Measurements from ENCODE around the gene IMMP2L.

Gene IMMP2L

DNA sequence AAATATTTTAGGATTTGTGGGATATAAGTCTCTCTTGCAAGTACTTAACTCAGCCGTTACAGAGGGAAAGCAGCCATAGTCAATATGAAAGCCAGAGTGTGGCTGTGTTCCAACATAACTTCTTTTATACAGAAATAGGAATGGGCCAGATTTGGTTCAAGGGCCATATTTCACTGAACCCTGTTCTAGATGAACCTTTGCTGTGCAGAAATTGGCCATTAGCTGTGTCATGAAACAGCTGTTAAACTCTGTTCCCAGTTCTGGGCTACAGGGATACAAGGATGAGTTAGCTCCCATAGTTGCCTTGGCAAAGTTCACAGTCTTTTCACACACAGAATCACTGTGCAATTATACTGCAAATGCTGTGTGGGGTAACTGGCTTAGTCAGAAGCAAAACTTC is 685.3 kb downstream of the IMMP2L start:
- H3K9me3 ChIP-seq = no peaks in the 10 kb centered on the region
- H3K4me1 ChIP-seq (ENCODE audit: control insufficient read depth in 1 of 2, insufficient read depth in 1 of 2, low read depth in 1 of 2, low read length in 1 of 2) = no peaks in the 10 kb centered on the region
- H3K4me3 ChIP-seq (ENCODE audit: low read depth in 1 of 2, low read length in 1 of 2) = no peak overlapping the region
- H3K36me3 ChIP-seq = no peaks in the 10 kb centered on the region
- no peak for TF ChIP-seq CTCF (IDR thresholded peaks at IDR 0.05)
- H3K27me3 ChIP-seq = no peaks in the 10 kb centered on the region
- H3K27ac ChIP-seq = no peak overlapping the region

DNA sequence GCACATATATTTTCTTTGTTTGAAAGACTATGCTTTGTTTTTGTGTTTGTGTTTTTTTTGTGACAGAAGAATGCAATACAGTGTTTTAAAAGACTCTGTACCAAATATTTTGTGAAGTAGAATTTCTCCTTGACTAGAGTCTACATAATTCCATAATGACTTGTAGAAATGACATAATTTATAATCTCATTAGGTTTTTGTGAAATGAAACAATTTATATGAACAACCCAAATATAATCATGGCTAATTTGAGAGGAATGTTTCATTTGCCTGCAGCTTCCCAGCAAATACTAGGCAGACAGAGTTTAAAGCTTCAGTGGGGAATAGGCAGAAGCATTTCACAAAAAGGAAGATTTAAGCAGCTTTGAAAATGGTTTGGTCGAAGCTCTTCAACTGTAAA is 686.9 kb downstream of the IMMP2L start:
- Histone ChIP-seq H3K4me3 (ENCODE audit: low read depth in 1 of 2, low read length in 1 of 2) (no peak overlapping the region), H3K4me1 (ENCODE audit: control insufficient read depth in 1 of 2, insufficient read depth in 1 of 2, low read depth in 1 of 2, low read length in 1 of 2) (no peaks in the 10 kb centered on the region), H3K27me3 (no peaks in the 10 kb centered on the region), H3K36me3 (no peaks in the 10 kb centered on the region), H3K9me3 (no peaks in the 10 kb centered on the region), H3K27ac (no peak overlapping the region)
- TF ChIP-seq CTCF (IDR thresholded peaks at IDR 0.05) = no peak

GRCh38 chr7:110871856-110872255 is 690.4 kb downstream of the IMMP2L start:
- Histone ChIP-seq H3K9me3 (no peaks in the 10 kb centered on the region), H3K27ac (no peak overlapping the region), H3K4me3 (ENCODE audit: low read depth in 1 of 2, low read length in 1 of 2) (no peak overlapping the region), H3K4me1 (ENCODE audit: control insufficient read depth in 1 of 2, insufficient read depth in 1 of 2, low read depth in 1 of 2, low read length in 1 of 2) (no peaks in the 10 kb centered on the region), H3K36me3 (no peaks in the 10 kb centered on the region), H3K27me3 (no peaks in the 10 kb centered on the region)
- no peak for TF ChIP-seq CTCF (IDR thresholded peaks at IDR 0.05)

- no peaks in the 10 kb centered on the region for H3K4me1 ChIP-seq (ENCODE audit: control insufficient read depth in 1 of 2, insufficient read depth in 1 of 2, low read depth in 1 of 2, low read length in 1 of 2)
- no peaks in the 10 kb centered on the region for H3K9me3 ChIP-seq
- no peak overlapping the region for H3K27ac ChIP-seq
- no peaks in the 10 kb centered on the region for H3K27me3 ChIP-seq
- no peaks in the 10 kb centered on the region for H3K36me3 ChIP-seq
- no peak for TF ChIP-seq CTCF (IDR thresholded peaks at IDR 0.05)
- no peak overlapping the region for H3K4me3 ChIP-seq (ENCODE audit: low read depth in 1 of 2, low read length in 1 of 2)
These were observed 691.4 kb downstream of the IMMP2L start for GRCh38 chr7:110870926-110871325.

GRCh38 chr7:110868458-110868857 is 693.8 kb downstream of the IMMP2L start:
- Histone ChIP-seq H3K36me3 (no peaks in the 10 kb centered on the region), H3K27ac (no peak overlapping the region), H3K4me1 (ENCODE audit: control insufficient read depth in 1 of 2, insufficient read depth in 1 of 2, low read depth in 1 of 2, low read length in 1 of 2) (no peaks in the 10 kb centered on the region), H3K4me3 (ENCODE audit: low read depth in 1 of 2, low read length in 1 of 2) (no peak overlapping the region), H3K9me3 (no peaks in the 10 kb centered on the region), H3K27me3 (no peaks in the 10 kb centered on the region)
- TF ChIP-seq CTCF (IDR thresholded peaks at IDR 0.05) = no peak

DNA sequence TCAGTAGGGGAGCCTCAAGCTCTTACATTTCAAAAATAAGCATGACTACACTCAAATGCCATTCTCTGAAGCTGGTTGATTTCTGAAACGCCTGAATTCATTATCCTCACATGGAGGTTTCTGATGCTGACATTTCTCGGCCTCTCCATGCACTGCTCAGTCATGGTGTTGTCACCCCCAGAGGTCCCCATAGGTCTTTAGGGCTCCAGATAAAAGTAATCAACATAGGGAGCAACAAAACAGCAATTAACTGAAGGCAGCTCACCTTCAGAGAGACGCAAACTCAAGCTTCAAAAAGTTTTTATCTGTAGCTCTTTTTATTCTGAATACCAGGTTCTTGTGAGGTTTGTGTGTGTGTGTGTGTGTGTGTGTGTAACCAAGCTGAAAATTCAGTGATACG is 694.5 kb downstream of the IMMP2L start:
- no peaks in the 10 kb centered on the region for H3K9me3 ChIP-seq
- no peaks in the 10 kb centered on the region for H3K4me1 ChIP-seq (ENCODE audit: control insufficient read depth in 1 of 2, insufficient read depth in 1 of 2, low read depth in 1 of 2, low read length in 1 of 2)
- H3K4me3 ChIP-seq (ENCODE audit: low read depth in 1 of 2, low read length in 1 of 2) = no peak overlapping the region
- H3K36me3 ChIP-seq = no peaks in the 10 kb centered on the region
- H3K27ac ChIP-seq = no peak overlapping the region
- no peaks in the 10 kb centered on the region for H3K27me3 ChIP-seq
- no peak for TF ChIP-seq CTCF (IDR thresholded peaks at IDR 0.05)
